ENCODE measurements around the gene PDE8B. TPM values are rescaled to one million over a fixed set of nuclear protein-coding genes. Genes with fewer than 3 reads are reported as not detected.

The PDE8B gene
- total and polyA plus RNA-seq, 2 donors (not counting 1 experiment from before 2014, with no cell fraction given): 0.07 TPM; not detected in 1

- Mint-ChIP-seq H3K4me1 (peaks cover 18% of the 10 kb centered on the region), H3K9me3 (ENCODE audit: insufficient read depth) (no peaks in the 10 kb centered on the region), H3K27ac (no peak overlapping the region), H3K4me3 (peak overlapping the region; percentile 80), H3K27me3 (peaks cover 55% of the 10 kb centered on the region)
- H4K20me1 ChIP-seq (ENCODE audit: control insufficient read depth, insufficient read depth, low read length, poor library complexity, severe bottlenecking): no peaks in the 10 kb centered on the region
- H3K27me3 ChIP-seq (replicated peaks in 1 of 4; ENCODE audit: control extremely low read depth in 1 of 4, control insufficient read depth in 3 of 4, insufficient read depth in 4 of 4, low read length in 3 of 4): peaks cover 0 to 32% (median 21%) of the 10 kb centered on the region in 4 experiments
- peak overlapping the region; percentile 19 for H2AFZ ChIP-seq (ENCODE audit: insufficient read depth, low read depth, low read length, poor library complexity, severe bottlenecking)
- WGBS (ENCODE audit: insufficient coverage): 2% methylated on average over 61 of the region's 61 CpGs
- ATAC-seq (ENCODE audit: low read depth) (no peak), DNase-seq (peak; percentile 7)
- no peaks in the 10 kb centered on the region for H3K36me3 ChIP-seq (replicated peaks in 1 of 2; ENCODE audit: control extremely low read depth in 1 of 2, control insufficient read depth in 1 of 2, extremely low read depth in 1 of 2, insufficient read depth in 2 of 2, low read length in 1 of 2)
- no peaks in the 10 kb centered on the region for H3K79me2 ChIP-seq (ENCODE audit: control insufficient read depth, insufficient read depth, low read length)
- peaks cover 8 to 9% of the 10 kb centered on the region in 2 donors for H3K4me1 ChIP-seq (ENCODE audit: control insufficient read depth in 2 of 2, insufficient read depth in 2 of 2, low read length in 2 of 2)
- H3K4me2 ChIP-seq (replicated peaks; ENCODE audit: low read depth, low read length, poor library complexity, severe bottlenecking): peak overlapping the region; percentile 70
- no peak overlapping the region for H3K27ac ChIP-seq (ENCODE audit: low read length in 2 of 2)
- intact Hi-C loops (cut with micrococcal nuclease): no loop called here
- ChIA-PET POLR2A (no interaction called here), CTCF (interaction anchor here (0.6 kb wide), 1 partner anchor 1050 kb away, joined by 4 read pairs; no protein-coding TSS in a partner anchor)
- no peak for TF ChIP-seq EZH2 (IDR thresholded peaks at IDR 0.05; ENCODE audit: borderline replicate concordance, insufficient read depth, low read depth, low read length, poor library complexity, severe bottlenecking)
- peak overlapping the region in 3 of 5 experiments; percentile 11 to 26 (median 12) for H3K4me3 ChIP-seq (ENCODE audit: control extremely low read depth in 1 of 5, extremely low read depth in 1 of 5, insufficient read depth in 1 of 5, low read depth in 2 of 5, low read length in 4 of 5)
- no peaks in the 10 kb centered on the region for H3K9me3 ChIP-seq (ENCODE audit: control extremely low read depth in 1 of 3, control insufficient read depth in 2 of 3, insufficient read depth in 1 of 3, low read length in 2 of 3)
- H3K9ac ChIP-seq (ENCODE audit: low read length): peak overlapping the region; percentile 19
Observed at GRCh38 chr5:77210964-77211690, 647 bp downstream of the PDE8B start.

- intact Hi-C loops (cut with micrococcal nuclease): no loop called here
- Histone ChIP-seq H3K27me3 (replicated peaks in 1 of 4; ENCODE audit: control extremely low read depth in 1 of 4, control insufficient read depth in 3 of 4, insufficient read depth in 4 of 4, low read length in 3 of 4) (peaks cover 0 to 32% (median 24%) of the 10 kb centered on the region in 4 experiments), H4K20me1 (ENCODE audit: control insufficient read depth, insufficient read depth, low read length, poor library complexity, severe bottlenecking) (no peaks in the 10 kb centered on the region), H3K4me2 (replicated peaks; ENCODE audit: low read depth, low read length, poor library complexity, severe bottlenecking) (peak overlapping the region; percentile 70), H3K36me3 (replicated peaks in 1 of 2; ENCODE audit: control extremely low read depth in 1 of 2, control insufficient read depth in 1 of 2, extremely low read depth in 1 of 2, insufficient read depth in 2 of 2, low read length in 1 of 2) (no peaks in the 10 kb centered on the region), H3K4me1 (ENCODE audit: control insufficient read depth in 2 of 2, insufficient read depth in 2 of 2, low read length in 2 of 2) (peaks cover 8 to 9% of the 10 kb centered on the region in 2 donors), H3K9me3 (ENCODE audit: control extremely low read depth in 1 of 3, control insufficient read depth in 2 of 3, insufficient read depth in 1 of 3, low read length in 2 of 3) (no peaks in the 10 kb centered on the region), H3K9ac (ENCODE audit: low read length) (no peak overlapping the region), H3K27ac (ENCODE audit: low read length in 2 of 2) (no peak overlapping the region), H3K79me2 (ENCODE audit: control insufficient read depth, insufficient read depth, low read length) (no peaks in the 10 kb centered on the region), H2AFZ (ENCODE audit: insufficient read depth, low read depth, low read length, poor library complexity, severe bottlenecking) (peak overlapping the region; percentile 19), H3K4me3 (ENCODE audit: control extremely low read depth in 1 of 5, extremely low read depth in 1 of 5, insufficient read depth in 1 of 5, low read depth in 2 of 5, low read length in 4 of 5) (peak overlapping the region in 1 of 5 experiments; percentile 26)
- H3K9me3 Mint-ChIP-seq (ENCODE audit: insufficient read depth): no peaks in the 10 kb centered on the region
- DNase-seq (no peak), ATAC-seq (ENCODE audit: low read depth) (no peak)
- TF ChIP-seq CTCF (IDR thresholded peaks at IDR 0.05) (no peak), EZH2 (IDR thresholded peaks at IDR 0.05; ENCODE audit: borderline replicate concordance, insufficient read depth, low read depth, low read length, poor library complexity, severe bottlenecking) (no peak)
- ChIA-PET CTCF (interaction anchor here (0.6 kb wide), 1 partner anchor 1049 kb away, joined by 4 read pairs; no protein-coding TSS in a partner anchor), POLR2A (interaction anchor here (0.6 kb wide), 1 partner anchor 325 kb away, joined by 11 read pairs; no protein-coding TSS in a partner anchor)
- H3K4me1 Mint-ChIP-seq: peaks cover 18% of the 10 kb centered on the region
- H3K27ac Mint-ChIP-seq: no peak overlapping the region
- H3K27me3 Mint-ChIP-seq: peaks cover 59% of the 10 kb centered on the region
- WGBS (ENCODE audit: insufficient coverage): 9% methylated on average over 10 of the region's 10 CpGs
- peak overlapping the region; percentile 80 for H3K4me3 Mint-ChIP-seq
Observed at GRCh38 chr5:77211691-77212047, 1.2 kb downstream of the PDE8B start.
